ENCODE data around the gene DSTN.

Gene DSTN

GRCh38 chr20:17584689-17585088 lies 14.8 kb downstream of the DSTN start:
- no peak for DNase-seq

GRCh38 chr20:17586250-17586649 lies 16.4 kb downstream of the DSTN start:
- no peak for DNase-seq

- DNase-seq: no peak
Measured at GRCh38 chr20:17587148-17587547, 17.3 kb downstream of the DSTN start.

- no peak for DNase-seq
Measured at GRCh38 chr20:17587824-17588223, 17.9 kb downstream of the DSTN start.

- DNase-seq: no peak
Measured at GRCh38 chr20:17589161-17589834, 19.4 kb downstream of the DSTN start.

GRCh38 chr20:17590245-17590644 lies 20.4 kb downstream of the DSTN start:
- no peak for DNase-seq

- no peak for DNase-seq
Measured at GRCh38 chr20:17593902-17594301, 24.0 kb downstream of the DSTN start.

- DNase-seq: no peak
Measured at GRCh38 chr20:17594443-17594842, 24.6 kb downstream of the DSTN start.

GRCh38 chr20:17595856-17596255 lies 26.0 kb downstream of the DSTN start:
- no peak for DNase-seq

GRCh38 chr20:17598013-17598550 lies 28.2 kb downstream of the DSTN start:
- no peak for DNase-seq

- no peak for DNase-seq
Measured at GRCh38 chr20:17601957-17602356, 32.1 kb downstream of the DSTN start.

GRCh38 chr20:17602493-17602892 lies 32.6 kb downstream of the DSTN start:
- no peak for DNase-seq

GRCh38 chr20:17605131-17605660 lies 35.3 kb downstream of the DSTN start:
- DNase-seq: no peak

GRCh38 chr20:17606001-17606400 lies 36.1 kb downstream of the DSTN start:
- no peak for DNase-seq

- DNase-seq: no peak
Measured at GRCh38 chr20:17608701-17609497, 39.0 kb downstream of the DSTN start.

GRCh38 chr20:17609811-17610377 lies 40.0 kb downstream of the DSTN start:
- no peak for DNase-seq

GRCh38 chr20:17610566-17611289 lies 40.9 kb downstream of the DSTN start:
- DNase-seq: no peak

GRCh38 chr20:17611290-17611539 lies 41.3 kb downstream of the DSTN start:
- no peak for DNase-seq

- peak in 1 of 2 experiments; percentile 21 for DNase-seq
Measured at GRCh38 chr20:17611540-17612286, 41.8 kb downstream of the DSTN start.

- peak; percentile 84 to 88 for DNase-seq
Measured at GRCh38 chr20:17612287-17612991, 42.6 kb downstream of the DSTN start.

- no peak for DNase-seq
Measured at GRCh38 chr20:17612992-17613327, 43.1 kb downstream of the DSTN start.

All from Kasumi-1 (cell line).